ENCODE results near the gene AGAP2. TPM values are rescaled to one million over a fixed set of nuclear protein-coding genes. Genes with fewer than 3 reads are reported as not detected.
A peak's percentile ranks its signal among the peaks of the same experiment; 100 is the strongest.
"Not testable (repeated sequence)": the region's sequence is repeated elsewhere in the genome, so short reads cannot be mapped to it uniquely, and the experiment has no call there.

Gene AGAP2
- total RNA-seq, 6 experiments from 2014 or later, result 0.14 to 0.18 (median 0.14) TPM

DNA sequence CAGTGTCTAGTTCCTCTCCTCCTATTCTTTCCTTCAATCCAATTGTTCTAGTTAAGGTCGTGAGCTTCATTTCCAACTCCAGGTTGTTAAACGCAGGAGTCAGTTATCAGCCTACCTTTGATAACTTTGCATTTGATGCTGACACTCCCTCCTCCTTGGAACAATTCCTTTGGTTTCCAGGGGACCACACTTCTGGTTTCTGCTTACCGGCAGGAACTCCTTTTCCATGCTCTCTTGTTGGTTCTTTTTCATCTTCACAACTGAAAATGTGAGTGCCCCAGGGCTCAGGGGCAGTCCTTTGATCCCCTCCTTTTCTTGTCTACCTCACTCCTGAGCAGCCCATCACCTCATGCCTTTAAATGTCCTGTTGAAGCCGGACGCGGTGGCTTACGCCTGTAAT is 38.8 kb upstream of the AGAP2 start:
- Mint-ChIP-seq H3K4me3 (no peak overlapping the region), H3K4me1 (ENCODE audit: low read depth) (peaks cover 29% of the 10 kb centered on the region), H3K27ac (no peak overlapping the region), H3K27me3 (ENCODE audit: insufficient read depth) (peaks cover 4% of the 10 kb centered on the region; the same call in 1 of the 2 replicates), H3K9me3 (no peaks in the 10 kb centered on the region), H3K36me3 (ENCODE audit: low read depth) (peaks cover 19% of the 10 kb centered on the region)
- TF ChIP-seq, protein P1, sequence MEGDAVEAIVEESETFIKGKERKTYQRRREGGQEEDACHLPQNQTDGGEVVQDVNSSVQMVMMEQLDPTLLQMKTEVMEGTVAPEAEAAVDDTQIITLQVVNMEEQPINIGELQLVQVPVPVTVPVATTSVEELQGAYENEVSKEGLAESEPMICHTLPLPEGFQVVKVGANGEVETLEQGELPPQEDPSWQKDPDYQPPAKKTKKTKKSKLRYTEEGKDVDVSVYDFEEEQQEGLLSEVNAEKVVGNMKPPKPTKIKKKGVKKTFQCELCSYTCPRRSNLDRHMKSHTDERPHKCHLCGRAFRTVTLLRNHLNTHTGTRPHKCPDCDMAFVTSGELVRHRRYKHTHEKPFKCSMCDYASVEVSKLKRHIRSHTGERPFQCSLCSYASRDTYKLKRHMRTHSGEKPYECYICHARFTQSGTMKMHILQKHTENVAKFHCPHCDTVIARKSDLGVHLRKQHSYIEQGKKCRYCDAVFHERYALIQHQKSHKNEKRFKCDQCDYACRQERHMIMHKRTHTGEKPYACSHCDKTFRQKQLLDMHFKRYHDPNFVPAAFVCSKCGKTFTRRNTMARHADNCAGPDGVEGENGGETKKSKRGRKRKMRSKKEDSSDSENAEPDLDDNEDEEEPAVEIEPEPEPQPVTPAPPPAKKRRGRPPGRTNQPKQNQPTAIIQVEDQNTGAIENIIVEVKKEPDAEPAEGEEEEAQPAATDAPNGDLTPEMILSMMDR (IDR thresholded peaks at IDR 0.05), result no peak
- DNase-seq, result no peak

DNA sequence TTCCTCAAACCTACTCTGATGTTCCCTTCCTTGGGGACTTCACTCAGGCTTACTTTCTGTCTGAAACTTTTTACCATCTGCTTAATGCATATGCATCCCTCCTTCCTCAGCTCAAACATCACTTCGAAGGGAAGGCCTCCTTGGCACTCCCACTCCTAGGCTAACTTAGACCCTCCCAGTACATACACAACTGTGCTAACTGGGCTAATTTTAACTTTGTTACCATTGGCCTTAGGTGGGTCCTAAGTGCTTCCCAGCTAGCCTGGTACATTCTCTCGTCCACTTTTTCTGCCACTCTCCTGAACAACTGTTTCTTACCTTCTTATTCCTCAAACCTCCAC is 37.7 kb upstream of the AGAP2 start:
- H3K27ac Mint-ChIP-seq, result no peak overlapping the region
- DNase-seq, result no peak
- H3K4me1 Mint-ChIP-seq (ENCODE audit: low read depth), result peaks cover 29% of the 10 kb centered on the region
- no peaks in the 10 kb centered on the region for H3K9me3 Mint-ChIP-seq
- peaks cover 4% of the 10 kb centered on the region for H3K27me3 Mint-ChIP-seq (ENCODE audit: insufficient read depth)
- H3K36me3 Mint-ChIP-seq (ENCODE audit: low read depth), result peaks cover 19% of the 10 kb centered on the region
- TF ChIP-seq, protein P1 (IDR thresholded peaks at IDR 0.05), result no peak
- H3K4me3 Mint-ChIP-seq, result no peak overlapping the region

DNA sequence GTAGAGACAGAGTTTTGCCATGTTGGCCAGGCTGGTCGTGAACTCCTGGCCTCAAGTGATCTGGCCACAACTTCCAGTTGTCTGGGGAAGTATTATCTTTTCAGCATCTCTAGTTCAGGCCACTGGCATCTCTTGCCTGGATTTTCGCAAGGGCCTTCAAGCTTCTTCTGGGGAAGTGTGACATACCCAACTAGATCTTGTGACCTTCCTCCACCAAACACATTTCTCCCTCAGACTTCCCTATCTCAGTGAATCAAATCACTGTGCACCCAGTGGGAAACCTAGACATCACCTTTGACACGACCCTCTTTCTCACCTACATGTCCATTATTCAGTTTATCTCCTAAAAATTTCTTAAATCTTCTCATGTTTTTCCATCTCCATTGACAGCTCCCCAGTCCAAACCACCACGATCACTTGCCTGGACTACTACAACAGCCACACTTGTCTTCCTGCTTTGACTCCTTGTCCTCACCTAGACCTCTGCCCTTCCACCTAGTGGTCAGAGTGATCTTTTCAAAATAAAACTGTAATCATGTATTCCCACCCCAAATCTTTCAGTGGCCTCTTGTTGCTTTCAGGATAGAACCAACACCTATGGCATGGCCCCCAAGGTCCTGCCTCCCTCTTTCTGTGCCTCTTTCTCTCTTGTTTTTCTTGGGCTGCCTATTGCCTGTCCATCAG is 37.2 kb upstream of the AGAP2 start:
- no peak overlapping the region for H3K27ac Mint-ChIP-seq
- H3K4me1 Mint-ChIP-seq (ENCODE audit: low read depth), result peaks cover 34% of the 10 kb centered on the region
- H3K36me3 Mint-ChIP-seq (ENCODE audit: low read depth), result peaks cover 20% of the 10 kb centered on the region
- H3K4me3 Mint-ChIP-seq, result no peak overlapping the region
- no peaks in the 10 kb centered on the region for H3K9me3 Mint-ChIP-seq
- H3K27me3 Mint-ChIP-seq (ENCODE audit: insufficient read depth), result peaks cover 4% of the 10 kb centered on the region
- TF ChIP-seq, protein P1 (IDR thresholded peaks at IDR 0.05), result peak; percentile 54
- no peak for DNase-seq

DNA sequence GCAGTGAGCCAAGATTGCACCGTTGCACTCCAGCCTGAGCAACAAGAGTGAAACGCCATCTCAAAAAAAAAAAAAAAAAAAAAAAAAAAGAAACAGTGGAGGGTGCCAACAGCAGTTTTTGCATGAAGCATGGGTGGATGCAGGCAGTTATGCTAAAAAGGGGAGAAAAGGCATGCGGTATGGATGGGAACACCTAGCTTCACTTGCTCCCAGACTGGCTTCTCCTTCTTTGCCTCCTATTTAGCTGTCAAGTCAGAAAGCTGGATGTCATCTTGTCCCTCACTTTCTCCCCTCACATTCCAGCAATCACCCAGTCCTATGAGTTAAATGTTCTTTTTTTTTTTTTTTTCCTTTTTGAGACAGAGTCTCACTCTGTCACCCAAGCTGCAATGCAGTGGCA is 36.5 kb upstream of the AGAP2 start:
- no peak for DNase-seq
- Mint-ChIP-seq H3K36me3 (ENCODE audit: low read depth) (peaks cover 27% of the 10 kb centered on the region), H3K9me3 (no peaks in the 10 kb centered on the region), H3K27me3 (ENCODE audit: insufficient read depth) (peaks cover 4% of the 10 kb centered on the region), H3K27ac (no peak overlapping the region), H3K4me3 (no peak overlapping the region), H3K4me1 (ENCODE audit: low read depth) (peaks cover 40% of the 10 kb centered on the region)
- TF ChIP-seq, protein P1 (IDR thresholded peaks at IDR 0.05), result no peak

DNA sequence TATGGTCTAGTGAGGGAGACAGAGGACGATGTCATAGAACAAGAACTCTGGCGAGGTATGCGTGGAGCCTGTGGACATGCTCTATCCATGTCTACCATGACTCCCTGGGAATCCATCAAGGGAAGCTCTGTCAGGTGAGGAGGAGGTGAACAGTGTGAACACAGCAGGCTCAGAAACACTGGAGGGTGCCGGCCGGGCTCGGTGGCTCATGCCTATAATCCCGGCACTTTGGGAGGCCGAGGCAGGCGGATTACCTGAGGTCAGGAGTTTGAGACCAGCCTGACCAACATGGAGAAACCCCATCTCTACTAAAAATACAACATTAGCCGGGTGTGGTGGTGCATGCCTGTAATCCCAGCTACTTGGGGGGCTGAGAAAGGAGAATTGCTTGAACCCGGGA is 36.1 kb upstream of the AGAP2 start:
- DNase-seq; H3K27ac Mint-ChIP-seq; H3K27me3 Mint-ChIP-seq (ENCODE audit: insufficient read depth); H3K4me3 Mint-ChIP-seq; H3K9me3 Mint-ChIP-seq: not testable (repeated sequence)
- peaks cover 31% of the 10 kb centered on the region for H3K36me3 Mint-ChIP-seq (ENCODE audit: low read depth)
- H3K4me1 Mint-ChIP-seq (ENCODE audit: low read depth), result peaks cover 40% of the 10 kb centered on the region

DNA sequence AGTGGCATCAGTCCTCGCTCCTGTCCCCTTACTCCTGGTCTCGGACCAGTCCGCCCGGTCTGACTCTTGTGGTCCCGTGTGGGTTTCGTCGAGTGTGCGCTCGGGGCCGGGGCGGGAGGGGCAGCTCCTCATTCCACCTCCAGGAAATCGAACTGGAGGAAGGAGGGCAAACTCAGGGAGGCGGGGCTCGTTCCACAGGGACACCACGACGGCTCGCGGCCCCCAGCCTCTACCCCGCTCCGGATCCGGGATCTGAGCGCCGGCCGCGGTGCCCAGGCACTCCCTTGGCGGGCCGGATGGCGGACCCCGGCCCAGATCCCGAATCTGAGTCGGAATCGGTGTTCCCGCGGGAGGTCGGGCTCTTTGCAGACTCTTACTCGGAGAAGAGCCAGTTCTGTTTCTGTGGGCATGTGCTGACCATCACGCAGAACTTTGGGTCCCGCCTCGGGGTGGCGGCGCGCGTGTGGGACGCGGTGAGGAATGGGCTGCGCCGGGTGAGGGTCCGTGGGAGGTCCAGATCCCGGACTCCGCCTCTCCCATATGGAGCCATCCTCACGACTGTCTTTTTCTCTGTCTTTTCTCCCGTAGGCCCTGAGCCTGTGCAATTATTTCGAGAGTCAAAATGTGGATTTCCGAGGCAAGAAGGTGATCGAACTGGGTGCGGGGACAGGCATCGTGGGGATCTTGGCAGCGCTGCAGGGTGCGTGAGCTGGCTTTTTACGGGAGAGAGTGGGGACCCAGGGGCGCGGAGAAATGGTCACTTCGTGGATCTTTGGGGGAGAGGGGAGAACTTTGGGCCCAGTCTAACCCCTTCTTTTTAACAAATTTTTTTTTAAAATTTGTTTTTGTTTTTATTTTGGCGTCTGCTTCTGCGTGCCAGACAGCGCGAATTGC is 34.1 kb upstream of the AGAP2 start, which contains the start of gene EEF1AKMT3:
Gene EEF1AKMT3 (plus strand): TSS at position 186 of the 894 bp plus-strand sequence. CDS start 111 bp downstream, at position 297.
- Mint-ChIP-seq H3K4me3 (peak within 1 kb of the TSS; percentile 99), H3K36me3 (ENCODE audit: low read depth) (peaks cover 35% of the 10 kb centered on the region), H3K27me3 (ENCODE audit: insufficient read depth) (peaks cover 2% of the 10 kb centered on the region), H3K4me1 (ENCODE audit: low read depth) (peaks cover 35% of the 10 kb centered on the region), H3K9me3 (no peaks in the 10 kb centered on the region), H3K27ac (peak within 1 kb of the TSS; percentile 100)
- TF ChIP-seq, protein P1 (IDR thresholded peaks at IDR 0.05), result no peak
- peak; percentile 30 for DNase-seq

Measured in HFFc6 (cell line).